GM18502 (cell line): ENCODE measurements around the gene PCDHA7.
"Not testable (repeated sequence)": the region's sequence is repeated elsewhere in the genome, so short reads cannot be mapped to it uniquely, and the experiment has no call there.

Experiments used
- ATAC-seq: cut with Tn5 transposase; IDR thresholded peaks from one replicate; pipeline ENCODE4 v1.9.1; 2021; ENCODE audit warnings: mild to moderate bottlenecking; ENCODE audit not compliant: unreplicated experiment, poor library complexity

PCDHA7 gene

GRCh38 chr5:140833993-140834392 is at the start of gene PCDHA7:
TSS of gene PCDHA7 (plus strand) at chr5:140834269. CDS start at chr5:140834384, 115 bp downstream.
- no peak for ATAC-seq

GRCh38 chr5:140785905-140786686 is 48.0 kb upstream of the PCDHA7 start, which contains the start of gene PCDHA1:
TSS of gene PCDHA1 (plus strand) at chr5:140786140.
- no peak for ATAC-seq

- ATAC-seq: not testable (repeated sequence)
Observed at GRCh38 chr5:140787422-140787821, 46.6 kb upstream of the PCDHA7 start.

- ATAC-seq: not testable (repeated sequence)
Observed at GRCh38 chr5:140787849-140788504, 46.1 kb upstream of the PCDHA7 start.

- ATAC-seq: no peak
Observed at GRCh38 chr5:140791089-140791488, 43.0 kb upstream of the PCDHA7 start.

- no peak for ATAC-seq
Observed at GRCh38 chr5:140794595-140795258, 39.3 kb upstream of the PCDHA7 start, which contains the start of gene PCDHA2. TSS of gene PCDHA2 (plus strand) at chr5:140794852.

- ATAC-seq: no peak
Observed at GRCh38 chr5:140795259-140795641, 38.8 kb upstream of the PCDHA7 start.

- ATAC-seq: not testable (repeated sequence)
Observed at GRCh38 chr5:140796072-140796717, 37.9 kb upstream of the PCDHA7 start.

GRCh38 chr5:140796718-140797095 is 37.4 kb upstream of the PCDHA7 start:
- ATAC-seq: no peak

GRCh38 chr5:140800816-140801493 is 33.1 kb upstream of the PCDHA7 start, which contains the start of gene PCDHA3:
TSS of gene PCDHA3 (plus strand) at chr5:140801057.
- ATAC-seq: no peak

- no peak for ATAC-seq
Observed at GRCh38 chr5:140801494-140801841, 32.6 kb upstream of the PCDHA7 start.

GRCh38 chr5:140802381-140802780 is 31.7 kb upstream of the PCDHA7 start:
- not testable (repeated sequence) for ATAC-seq

- ATAC-seq: no peak
Observed at GRCh38 chr5:140802781-140803271, 31.2 kb upstream of the PCDHA7 start.

GRCh38 chr5:140806834-140807775 is 27.0 kb upstream of the PCDHA7 start, which contains the start of gene PCDHA4:
TSS of gene PCDHA4 (plus strand) at chr5:140807068.
- ATAC-seq: no peak

- not testable (repeated sequence) for ATAC-seq
Observed at GRCh38 chr5:140808241-140808888, 25.7 kb upstream of the PCDHA7 start.

- no peak for ATAC-seq
Observed at GRCh38 chr5:140808889-140809291, 25.2 kb upstream of the PCDHA7 start.

- ATAC-seq: no peak
Observed at GRCh38 chr5:140821375-140822280, 12.4 kb upstream of the PCDHA7 start, which contains the start of gene PCDHA5. TSS of gene PCDHA5 (plus strand) at chr5:140821613.
